Retinal pigment epithelial cell (primary cell): ENCODE results near the gene INPP4A.
A peak's percentile ranks its signal among the peaks of the same experiment; 100 is the strongest.

Source experiments
- DNase-seq: peaks from one replicate; pipeline ENCODE4 v3.0.0-alpha.2; 2010; ENCODE audit warnings: low read depth
- H3K4me3 ChIP-seq: 2 replicates; pipeline ENCODE4 v1.5.1; 2011; ENCODE audit warnings: mild to moderate bottlenecking, low read length, control low read depth, moderate library complexity
- TF ChIP-seq, protein P1 (sequence below): conservative IDR thresholded peaks from 2 replicates; pipeline ENCODE4 v1.5.1; 2011; ENCODE audit warnings: low read depth, low read length, control low read depth, inconsistent platforms

Gene INPP4A

DNA sequence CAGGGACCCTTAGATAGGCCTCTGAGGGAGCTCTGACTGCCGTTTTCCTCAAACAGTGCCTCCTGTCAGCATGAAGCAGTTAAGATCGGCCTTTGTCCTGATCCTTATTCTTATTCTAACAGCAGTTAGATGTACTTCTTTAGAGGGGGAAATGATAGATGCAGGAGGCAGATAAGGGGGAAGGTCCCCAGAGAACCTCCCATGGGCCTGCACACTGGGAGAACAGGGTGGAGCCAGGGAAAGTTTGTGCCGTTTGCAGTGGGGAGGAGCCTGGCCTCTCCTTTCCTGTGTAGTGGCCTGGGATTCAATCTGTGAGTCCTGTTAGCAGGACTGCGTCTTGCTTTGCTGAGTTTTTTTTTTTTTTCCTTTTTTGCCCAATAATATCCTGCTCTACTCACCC is 7.9 kb upstream of the INPP4A start:
- TF ChIP-seq, protein P1, sequence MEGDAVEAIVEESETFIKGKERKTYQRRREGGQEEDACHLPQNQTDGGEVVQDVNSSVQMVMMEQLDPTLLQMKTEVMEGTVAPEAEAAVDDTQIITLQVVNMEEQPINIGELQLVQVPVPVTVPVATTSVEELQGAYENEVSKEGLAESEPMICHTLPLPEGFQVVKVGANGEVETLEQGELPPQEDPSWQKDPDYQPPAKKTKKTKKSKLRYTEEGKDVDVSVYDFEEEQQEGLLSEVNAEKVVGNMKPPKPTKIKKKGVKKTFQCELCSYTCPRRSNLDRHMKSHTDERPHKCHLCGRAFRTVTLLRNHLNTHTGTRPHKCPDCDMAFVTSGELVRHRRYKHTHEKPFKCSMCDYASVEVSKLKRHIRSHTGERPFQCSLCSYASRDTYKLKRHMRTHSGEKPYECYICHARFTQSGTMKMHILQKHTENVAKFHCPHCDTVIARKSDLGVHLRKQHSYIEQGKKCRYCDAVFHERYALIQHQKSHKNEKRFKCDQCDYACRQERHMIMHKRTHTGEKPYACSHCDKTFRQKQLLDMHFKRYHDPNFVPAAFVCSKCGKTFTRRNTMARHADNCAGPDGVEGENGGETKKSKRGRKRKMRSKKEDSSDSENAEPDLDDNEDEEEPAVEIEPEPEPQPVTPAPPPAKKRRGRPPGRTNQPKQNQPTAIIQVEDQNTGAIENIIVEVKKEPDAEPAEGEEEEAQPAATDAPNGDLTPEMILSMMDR: no peak
- H3K4me3 ChIP-seq: no peak overlapping the region
- DNase-seq: no peak

DNA sequence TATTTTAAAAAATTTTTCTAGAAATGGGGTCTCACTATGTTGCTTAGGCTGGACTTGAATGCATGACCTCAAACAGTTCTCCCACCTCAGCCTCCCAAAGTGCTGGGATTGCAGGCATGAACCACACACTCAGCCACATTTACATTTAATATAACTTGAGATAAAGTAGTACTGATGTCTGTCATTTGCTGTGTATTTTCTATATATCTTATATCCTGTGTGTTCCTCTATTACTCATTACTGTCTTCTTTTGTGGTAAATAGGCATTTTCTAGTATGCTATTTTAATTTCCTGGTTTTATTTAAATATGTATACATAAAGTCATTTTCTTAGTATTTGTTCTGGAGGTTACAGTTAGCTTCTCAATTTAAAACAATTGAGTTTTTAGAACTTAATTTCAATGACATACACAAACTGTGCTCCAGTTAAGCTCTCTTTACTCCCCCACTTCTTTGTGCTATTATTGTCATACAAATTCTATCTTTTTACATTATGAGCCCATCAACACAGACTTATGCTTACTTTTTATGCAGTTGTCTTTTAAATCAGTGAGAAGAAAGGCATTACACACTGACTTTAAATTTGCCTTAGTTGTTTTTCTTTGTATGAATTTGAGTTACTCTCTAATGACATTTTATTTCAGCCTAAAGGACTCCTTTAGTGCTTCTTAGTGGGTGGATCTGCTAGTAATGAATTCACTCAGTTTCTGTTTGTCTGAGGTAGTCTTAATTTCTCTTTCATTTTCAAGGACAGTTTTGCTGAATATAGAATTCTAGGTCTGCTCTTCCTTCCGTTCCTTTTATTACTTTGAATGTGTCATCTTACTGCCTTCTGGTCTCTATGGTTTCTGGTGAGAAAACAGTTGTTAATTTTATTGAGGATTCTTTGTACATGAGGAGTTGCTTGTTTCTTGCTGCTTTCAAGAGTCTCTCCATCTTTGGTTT is 6.2 kb upstream of the INPP4A start:
- H3K4me3 ChIP-seq: no peak overlapping the region
- TF ChIP-seq, protein P1: no peak
- no peak for DNase-seq

DNA sequence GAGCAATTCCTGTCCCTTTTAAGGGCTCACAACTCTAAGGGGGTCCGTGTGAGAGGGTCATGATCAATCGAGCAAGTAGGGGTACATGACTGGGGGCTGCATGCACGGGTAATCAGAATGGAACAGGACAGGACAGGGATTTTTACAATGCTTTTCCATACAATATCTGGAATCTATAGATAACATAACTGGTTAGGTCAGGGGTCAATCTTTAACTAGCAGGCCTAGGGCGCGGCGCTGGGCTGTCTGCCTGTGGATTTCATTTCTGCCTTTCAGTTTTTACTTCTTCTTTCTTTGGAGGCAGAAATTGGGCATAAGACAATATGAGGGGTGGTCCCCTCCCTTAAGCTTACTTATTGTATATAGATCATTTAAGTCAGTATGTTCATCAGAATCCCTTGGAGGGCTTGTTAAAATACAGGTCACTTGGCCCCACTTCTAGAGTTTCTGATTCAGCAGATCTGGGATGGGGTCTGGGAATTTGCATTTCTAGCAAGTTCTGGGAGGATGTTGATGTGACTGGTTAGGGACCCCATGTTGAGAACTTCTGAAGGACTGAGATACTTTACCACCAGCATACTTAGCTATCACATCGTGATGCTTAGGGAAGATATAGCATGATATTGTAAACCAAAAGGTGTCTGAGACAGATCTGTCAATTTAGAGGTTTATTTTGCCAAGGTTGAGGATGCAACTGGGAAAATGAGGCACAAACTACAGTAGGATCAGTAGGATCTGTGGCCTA is 2.8 kb upstream of the INPP4A start:
- DNase-seq: no peak
- TF ChIP-seq, protein P1: no peak

DNA sequence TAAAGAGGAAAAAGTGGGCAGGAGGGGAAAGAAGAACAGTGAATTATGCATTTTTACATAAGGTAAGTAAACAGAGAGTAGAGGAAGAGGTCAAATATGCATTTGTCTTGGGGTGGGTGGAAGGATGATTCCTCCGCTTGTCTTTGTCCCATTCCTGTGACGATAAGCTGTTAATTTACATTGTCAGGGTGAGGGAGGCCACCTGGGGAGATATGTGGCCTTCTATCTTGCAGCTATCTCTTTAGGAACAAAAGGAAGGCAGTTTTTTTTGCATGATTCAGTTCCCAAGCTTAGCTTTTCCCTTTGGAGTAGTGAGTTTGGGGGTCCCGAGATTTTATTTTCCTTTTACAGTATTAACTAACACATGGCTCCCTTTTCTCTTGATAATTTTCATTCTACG is 2.2 kb upstream of the INPP4A start:
- DNase-seq: no peak
- TF ChIP-seq, protein P1: no peak

More for the DNA sequence above, 2.8 kb upstream of the INPP4A start:
- no peak overlapping the region for H3K4me3 ChIP-seq

DNA sequence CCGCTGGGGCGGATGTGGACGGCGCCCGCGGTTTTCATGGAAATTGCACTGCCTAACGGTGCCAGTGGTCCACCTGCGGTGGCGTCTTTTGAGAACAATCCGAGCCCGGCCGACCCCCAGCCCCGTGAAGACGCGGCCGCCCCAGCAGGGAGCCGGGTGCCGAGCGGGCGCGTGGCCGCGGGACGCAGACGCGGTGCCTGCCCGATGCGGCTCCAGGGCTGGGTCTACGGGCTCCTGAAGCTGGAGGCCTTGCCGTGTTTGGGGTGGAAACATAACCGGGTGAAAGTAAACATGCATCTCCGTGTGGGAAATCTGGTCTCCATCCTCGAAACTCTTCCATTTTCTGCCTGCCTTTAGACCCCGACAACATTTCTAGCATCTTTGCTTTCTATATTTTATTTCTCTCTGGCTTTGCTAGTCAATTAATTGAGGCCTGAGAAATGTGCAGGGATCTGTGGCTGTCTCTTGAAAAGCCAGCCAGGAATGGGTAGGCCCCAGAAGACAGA is 572 bp downstream of the INPP4A start:
- DNase-seq: no peak
- TF ChIP-seq, protein P1: no peak
- H3K4me3 ChIP-seq: peak overlapping the region; percentile 79

More for the DNA sequence above, 2.2 kb upstream of the INPP4A start:
- no peak overlapping the region for H3K4me3 ChIP-seq

DNA sequence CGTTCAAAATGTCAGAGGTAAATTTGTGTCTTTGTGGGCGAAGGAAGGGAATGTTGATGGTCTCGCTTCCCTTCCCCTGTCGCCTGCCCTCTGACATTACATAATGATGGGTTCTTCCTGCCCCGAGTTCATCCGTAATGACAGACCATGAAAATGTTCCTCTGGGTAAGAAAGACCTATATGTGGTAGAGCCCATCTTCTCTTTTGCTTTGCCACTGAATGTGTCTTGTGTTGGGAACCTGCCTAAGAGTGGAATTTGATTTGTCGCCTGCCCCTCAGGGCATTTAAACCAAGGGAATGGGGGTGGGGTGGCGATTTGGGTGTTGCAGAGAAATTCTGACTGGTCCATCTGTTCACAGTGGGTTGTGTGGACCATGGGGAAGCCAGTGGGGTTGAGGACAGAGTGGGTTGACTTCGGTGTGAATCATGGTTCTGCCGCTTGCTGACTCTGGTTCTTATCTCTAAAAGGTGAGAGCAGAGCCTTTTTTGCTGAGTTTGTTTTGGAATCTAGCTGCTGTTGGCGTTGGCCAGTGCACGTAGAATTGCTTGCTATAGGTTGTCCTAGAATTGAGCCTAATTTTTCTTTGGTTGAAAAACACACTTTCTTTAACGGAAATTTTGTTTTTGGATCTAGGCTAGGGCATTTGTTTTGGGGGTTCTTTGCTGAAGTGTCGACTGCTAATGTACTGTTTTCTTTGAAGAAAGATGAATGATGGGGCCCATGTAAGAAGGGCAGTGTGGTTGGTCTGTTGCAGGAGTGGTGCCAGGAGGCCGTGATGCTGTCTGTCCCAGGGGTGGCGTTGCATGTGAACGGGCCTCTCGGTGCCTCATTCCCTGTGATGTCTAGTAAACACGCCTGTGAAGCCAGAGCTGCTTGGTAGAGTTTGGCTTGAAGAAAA is 1.3 kb downstream of the INPP4A start:
- peak overlapping the region; percentile 79 for H3K4me3 ChIP-seq
- no peak for DNase-seq

More for the DNA sequence above, 1.3 kb downstream of the INPP4A start:
- TF ChIP-seq, protein P1: no peak
